ENCODE measurements around the gene CYP2U1.

The CYP2U1 gene

GRCh38 chr4:107987916-107988762 is 56.8 kb downstream of the CYP2U1 start:
- no peak for DNase-seq (ENCODE audit: low read depth)

GRCh38 chr4:107988763-107989035 is 57.4 kb downstream of the CYP2U1 start:
- no peak for DNase-seq (ENCODE audit: low read depth)

DNA sequence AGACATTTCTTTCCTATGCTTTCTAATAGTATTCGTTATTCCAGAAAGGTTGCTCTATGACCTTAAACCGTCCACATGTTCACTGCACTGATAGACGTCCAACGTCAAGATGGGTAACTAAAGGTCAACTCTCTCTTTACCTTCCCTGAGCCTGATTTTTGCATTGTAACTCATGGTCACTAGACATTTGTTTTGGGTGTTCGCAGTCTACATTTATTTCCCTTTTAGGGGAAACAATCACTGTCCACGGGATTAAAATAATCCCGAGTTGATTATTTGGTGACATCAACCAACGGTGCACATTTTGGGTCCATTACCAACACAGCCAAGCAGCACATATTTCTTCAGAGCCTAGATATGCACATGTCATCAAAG is 57.8 kb downstream of the CYP2U1 start:
- no peak for DNase-seq (ENCODE audit: low read depth)

DNA sequence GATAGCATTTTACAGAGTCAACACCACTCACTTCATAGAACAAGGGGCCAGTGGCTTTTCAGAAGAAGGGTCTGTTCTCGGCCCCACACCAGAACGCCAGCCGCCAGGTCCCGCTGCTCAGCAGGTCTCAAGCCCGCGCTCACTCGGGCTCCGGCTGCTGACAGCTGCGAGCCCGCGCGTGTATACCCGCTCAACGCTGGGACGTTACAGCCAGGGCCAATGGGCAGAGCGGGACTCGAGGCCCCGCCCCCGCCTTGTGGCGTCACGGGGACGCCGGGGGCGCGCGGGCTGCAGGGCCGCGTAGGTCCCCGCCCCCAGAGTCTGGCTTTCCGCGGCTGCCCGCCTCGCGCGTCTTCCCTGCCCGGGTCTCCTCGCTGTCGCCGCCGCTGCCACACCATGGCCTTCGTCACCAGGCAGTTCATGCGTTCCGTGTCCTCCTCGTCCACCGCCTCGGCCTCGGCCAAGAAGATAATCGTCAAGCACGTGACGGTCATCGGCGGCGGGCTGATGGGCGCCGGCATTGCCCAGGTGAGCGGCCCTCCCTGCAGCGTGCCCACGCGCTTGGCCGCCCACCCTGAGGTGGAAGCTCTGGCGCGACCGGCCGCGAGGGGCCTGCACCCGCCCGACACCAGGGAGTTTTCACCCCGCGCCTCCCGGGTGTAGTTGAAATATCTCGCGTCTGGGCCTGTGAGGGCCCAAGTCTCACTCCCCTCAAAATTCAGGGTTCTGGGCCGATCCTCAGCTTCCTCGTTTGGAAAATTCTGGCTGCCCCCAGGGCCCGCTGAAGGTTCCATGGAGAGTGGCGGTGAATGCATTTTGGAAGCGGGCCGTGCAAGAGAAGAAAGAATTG is 58.4 kb downstream of the CYP2U1 start, which contains the start of gene HADH:
Gene HADH (plus strand): TSS at position 353 of the 850 bp plus-strand sequence. CDS start 44 bp downstream, at position 397.
- DNase-seq (ENCODE audit: low read depth), result peak; percentile 42

- no peak for DNase-seq (ENCODE audit: low read depth)
Observed at GRCh38 chr4:107991945-107992630, 60.7 kb downstream of the CYP2U1 start.

DNA sequence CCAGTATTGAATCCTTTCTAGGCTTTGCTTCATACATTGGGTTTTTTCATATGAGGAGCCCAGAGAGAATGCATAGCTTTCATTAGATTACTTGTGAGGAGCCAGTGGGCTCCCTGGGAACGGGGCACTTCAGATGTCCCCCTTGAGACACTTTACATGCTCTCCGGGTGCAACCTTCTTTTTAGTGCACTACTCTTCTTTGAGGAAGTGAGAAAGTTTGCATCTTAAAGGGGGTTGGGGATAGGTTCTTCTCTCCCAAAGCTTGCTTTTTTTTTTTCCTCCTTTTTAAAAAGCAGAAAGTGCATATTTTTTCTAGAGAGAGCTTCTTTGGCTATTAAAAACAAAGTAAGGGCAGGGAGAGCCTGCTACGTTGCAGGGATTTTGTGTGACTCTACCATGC is 62.6 kb downstream of the CYP2U1 start:
- DNase-seq (ENCODE audit: low read depth), result no peak

GRCh38 chr4:107994894-107995293 is 63.5 kb downstream of the CYP2U1 start:
- no peak for DNase-seq (ENCODE audit: low read depth)

DNA sequence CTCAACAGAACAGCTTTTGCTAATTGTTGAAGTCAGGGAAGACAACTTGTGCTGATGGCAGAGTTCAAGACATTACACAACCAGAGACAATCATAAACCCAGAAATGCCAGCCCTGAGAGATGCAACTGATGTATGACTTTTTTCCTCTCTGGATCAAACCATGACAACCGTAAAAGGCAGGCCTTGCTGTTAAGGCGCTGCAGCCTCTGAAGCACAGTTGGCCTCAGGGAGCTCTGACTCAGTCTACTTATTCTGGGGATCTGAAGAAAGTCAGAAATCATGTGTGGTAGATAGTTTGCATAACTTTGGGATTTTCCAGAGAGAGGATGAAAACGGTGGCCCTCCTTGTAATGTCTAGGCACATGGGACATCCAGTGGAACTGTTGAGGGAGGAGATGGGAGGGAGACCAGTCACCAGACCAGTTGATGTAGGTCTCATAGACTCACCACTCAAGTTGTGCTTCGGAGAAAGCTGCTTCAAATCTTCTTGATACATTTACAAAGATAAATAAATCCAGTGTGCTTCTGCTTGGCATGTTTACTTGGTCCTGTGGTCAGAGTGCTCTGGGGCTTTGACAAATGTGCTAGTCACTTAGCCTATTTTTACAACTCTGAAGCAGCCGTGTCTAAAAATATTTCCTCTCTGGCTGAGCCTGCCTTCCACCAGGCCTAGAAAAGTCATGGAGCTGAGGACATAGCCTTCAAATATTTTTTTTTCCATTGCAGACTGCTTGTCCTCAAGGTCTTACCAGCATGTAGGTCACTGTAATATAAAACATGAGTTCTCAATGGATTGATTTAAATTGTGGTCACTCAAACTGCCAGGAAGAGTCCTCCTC is 65.8 kb downstream of the CYP2U1 start:
- peak; percentile 77 for DNase-seq (ENCODE audit: low read depth)

- no peak for DNase-seq (ENCODE audit: low read depth)
Observed at GRCh38 chr4:107997794-107998193, 66.4 kb downstream of the CYP2U1 start.

DNA sequence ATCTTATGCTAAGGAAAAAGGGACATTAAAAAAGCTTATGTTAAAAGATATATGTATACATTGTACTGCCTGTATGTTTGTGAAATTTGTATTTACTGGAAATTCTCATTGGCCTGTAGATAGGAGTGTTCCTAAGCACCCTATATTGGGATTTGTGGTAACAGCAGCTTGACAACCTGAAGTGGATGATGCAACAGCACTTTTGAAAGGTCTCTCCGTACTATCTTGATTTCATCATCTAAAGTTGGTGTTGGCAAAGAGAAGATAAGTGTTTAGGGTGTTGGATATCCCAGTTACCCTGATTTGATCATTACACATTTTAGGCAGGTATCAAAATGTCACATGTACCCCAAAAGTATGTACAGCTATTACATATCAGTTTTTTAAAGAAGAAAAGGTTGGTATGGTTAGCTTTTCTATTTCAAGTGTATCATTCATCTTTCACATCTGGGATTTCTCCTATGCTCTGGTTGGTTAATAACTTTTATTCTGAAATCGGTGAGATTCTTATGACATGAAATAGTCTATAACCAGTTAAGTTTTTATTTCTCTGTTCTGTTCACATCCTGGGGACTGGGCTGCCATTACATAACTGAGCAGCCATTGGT is 68.7 kb downstream of the CYP2U1 start:
- DNase-seq (ENCODE audit: low read depth), result no peak

- DNase-seq (ENCODE audit: low read depth), result no peak
Observed at GRCh38 chr4:108001540-108002135, 70.3 kb downstream of the CYP2U1 start.

All from GM04503 (cell line).